HG03439 (cell line): ENCODE data around the gene MAJIN.
"Not testable (repeated sequence)": the region's sequence is repeated elsewhere in the genome, so short reads cannot be mapped to it uniquely, and the experiment has no call there.

Experiments used
- ATAC-seq: cut with Tn5 transposase; IDR thresholded peaks from one replicate; pipeline ENCODE4 v1.9.1; 2021; ENCODE audit warnings: mild to moderate bottlenecking, moderate library complexity; ENCODE audit not compliant: unreplicated experiment

MAJIN gene, protein sequence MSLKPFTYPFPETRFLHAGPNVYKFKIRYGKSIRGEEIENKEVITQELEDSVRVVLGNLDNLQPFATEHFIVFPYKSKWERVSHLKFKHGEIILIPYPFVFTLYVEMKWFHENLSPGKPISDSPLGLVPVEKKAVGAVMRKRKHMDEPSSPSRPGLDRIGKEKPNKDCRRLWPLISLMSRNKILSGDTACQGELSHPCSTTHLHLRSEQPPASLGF

DNA sequence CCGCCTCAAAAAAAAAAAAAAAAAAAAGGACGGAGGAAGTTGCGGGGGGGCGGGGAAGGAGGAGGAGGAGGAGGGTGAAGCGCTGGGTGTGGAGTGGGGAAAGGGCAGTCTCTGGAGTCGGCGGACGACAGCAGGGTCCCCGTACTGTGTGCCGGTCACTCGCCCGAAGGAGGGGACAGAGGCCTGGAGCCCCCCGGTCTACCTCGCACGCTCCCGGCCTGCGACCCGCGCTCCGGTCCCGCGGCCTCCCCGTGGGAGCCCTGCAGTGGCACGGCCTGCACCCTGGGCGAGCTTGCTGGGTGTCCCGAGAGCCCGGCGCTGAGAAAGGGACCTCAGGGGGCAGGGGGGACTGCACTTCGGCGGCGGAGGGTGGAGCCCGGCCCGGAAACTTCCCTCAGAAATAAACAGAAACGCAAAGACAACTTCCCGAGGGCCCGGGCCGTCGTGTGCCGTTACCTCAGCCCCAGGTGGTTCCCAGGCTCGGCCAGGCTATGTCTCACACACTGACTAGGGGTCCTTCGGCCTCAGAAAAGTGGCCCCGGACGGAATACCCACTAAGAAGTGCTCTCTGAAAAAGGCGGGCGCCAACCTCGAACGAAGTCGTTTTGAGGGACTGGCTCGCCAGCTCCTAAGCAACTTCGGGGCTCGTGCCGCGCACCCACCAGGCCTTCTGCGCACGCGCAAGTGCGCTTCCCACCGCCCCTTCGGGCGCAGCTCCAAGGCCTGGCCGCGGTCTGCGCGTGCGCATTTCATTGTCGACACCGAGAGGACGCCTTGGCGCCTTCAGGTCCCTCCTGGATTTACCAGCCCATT, at the start of gene MAJIN:
MAJIN (minus strand) TSS at position 688 of the 813 bp plus-strand sequence. CDS start 12,703 bp downstream, outside the sequence.
- no peak for ATAC-seq

DNA sequence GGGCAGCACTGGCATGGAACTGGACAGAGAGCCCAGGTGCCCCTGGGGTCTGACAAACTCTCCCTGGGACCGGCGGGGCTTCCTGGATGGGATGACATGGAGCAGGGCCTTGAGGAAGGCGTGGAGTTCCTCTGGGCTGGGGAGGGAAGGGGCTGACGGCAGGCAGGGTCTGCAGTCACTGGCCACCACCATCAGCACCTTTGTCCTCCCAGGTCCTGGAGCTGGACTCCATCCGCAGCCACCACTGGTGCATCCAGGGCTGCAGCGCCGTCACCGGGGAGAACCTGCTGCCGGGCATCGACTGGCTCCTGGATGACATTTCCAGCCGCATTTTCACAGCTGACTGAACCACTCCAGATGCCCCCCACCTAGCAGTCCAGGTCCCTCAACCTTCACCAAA, 49.6 kb upstream of the MAJIN start:
- no peak for ATAC-seq

DNA sequence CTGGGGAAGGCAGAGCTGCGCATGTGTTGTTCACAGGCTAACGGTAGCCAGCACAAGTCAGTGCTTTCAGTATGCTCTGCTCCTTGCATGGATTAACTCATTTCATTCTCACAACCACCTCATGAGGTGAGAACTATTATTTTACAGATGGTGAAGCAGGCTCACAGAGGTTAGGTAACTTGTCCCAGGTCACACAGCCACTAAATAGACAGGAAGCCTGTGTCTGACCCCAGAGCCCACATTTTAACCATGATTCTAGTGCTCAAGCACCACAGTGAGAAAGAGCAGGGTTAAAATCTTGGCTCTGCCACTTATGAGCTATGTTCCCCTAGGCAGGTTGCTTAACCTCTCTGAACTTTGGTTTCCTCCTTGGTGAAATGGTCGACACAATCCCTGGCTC, 49.1 kb upstream of the MAJIN start:
- ATAC-seq: no peak

DNA sequence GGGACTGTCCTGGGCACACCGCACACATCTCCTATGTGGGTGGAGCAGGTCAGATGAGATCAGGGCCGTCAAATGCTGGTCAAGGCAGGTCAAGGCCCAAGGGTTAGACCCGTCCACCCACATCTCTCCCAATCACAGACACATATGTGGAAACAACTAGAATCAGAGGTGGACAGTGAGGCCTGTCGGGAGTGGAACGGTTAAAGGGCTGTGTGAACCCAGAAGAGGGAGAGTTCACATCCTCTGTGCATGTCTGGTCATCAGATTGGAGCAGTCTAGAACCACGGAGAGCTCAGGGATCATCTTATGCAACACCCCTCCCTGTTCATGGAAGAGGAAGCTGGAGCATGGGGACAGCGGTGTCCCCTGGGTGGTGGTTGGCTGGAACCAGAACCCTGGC, 47.9 kb upstream of the MAJIN start:
- no peak for ATAC-seq

DNA sequence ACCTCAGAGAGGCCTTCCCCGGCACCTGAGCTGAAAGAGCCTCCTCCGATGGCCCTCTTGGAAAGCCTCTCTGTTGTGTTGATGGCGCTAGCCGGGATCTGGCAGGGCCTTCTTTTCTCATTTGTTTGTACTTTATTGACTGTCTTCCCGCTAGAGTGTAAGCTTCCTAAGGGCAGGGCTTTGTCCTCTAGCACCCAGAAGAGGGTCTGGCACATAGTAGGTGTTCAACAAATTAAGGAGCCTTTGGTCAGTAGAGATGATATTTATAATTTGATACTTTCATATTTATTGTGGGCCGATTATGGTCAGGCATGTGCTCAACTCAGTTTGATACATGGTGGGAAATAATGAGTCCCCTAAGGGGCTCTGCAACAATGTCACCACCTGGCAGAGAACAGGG, 46.0 kb upstream of the MAJIN start:
- ATAC-seq: no peak

DNA sequence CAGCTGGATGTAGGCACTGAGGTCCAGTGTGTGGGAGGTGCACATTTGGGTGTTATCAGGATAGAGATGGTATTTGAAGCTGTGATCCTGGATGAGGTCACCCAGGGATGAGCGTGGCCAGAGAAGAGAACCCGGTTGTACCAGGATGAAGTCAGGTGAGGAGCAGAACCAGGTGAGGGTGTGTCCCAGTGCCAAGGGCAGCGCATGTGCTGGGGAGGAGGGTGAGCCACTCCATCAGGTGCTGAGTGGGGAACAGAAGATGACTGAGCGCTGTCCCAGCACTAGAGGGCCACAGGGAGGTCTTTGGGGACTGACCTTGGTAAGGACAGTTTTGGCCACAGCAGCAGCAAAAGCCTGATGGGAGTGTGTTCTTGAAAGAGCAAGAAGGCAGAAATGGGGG, 44.8 kb upstream of the MAJIN start:
- ATAC-seq: no peak

DNA sequence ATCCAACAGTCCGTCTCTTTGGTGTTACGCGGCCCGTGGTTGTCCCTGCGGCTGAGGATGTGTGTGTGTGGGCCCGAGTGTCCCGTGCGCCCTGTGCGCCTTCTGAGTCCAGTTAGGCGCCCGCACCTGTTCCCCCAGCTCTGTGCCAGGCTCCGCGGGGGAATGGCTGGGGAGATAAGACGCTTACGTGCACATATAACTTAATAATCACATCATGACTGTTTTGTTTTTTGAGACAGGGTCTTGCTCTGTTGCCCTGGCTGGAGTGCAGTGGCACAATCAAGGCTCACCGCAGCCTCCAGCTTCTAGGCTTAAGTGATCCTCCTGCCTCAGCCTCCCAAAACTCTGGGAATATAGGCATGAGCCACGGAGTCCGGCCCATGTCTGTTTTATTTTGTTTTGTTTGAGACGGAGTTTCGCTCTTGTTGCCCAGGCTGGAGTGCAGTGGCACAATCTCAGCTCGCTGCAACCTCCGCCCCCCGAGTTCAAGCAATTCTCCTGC, 42.9 kb upstream of the MAJIN start:
- no peak for ATAC-seq

DNA sequence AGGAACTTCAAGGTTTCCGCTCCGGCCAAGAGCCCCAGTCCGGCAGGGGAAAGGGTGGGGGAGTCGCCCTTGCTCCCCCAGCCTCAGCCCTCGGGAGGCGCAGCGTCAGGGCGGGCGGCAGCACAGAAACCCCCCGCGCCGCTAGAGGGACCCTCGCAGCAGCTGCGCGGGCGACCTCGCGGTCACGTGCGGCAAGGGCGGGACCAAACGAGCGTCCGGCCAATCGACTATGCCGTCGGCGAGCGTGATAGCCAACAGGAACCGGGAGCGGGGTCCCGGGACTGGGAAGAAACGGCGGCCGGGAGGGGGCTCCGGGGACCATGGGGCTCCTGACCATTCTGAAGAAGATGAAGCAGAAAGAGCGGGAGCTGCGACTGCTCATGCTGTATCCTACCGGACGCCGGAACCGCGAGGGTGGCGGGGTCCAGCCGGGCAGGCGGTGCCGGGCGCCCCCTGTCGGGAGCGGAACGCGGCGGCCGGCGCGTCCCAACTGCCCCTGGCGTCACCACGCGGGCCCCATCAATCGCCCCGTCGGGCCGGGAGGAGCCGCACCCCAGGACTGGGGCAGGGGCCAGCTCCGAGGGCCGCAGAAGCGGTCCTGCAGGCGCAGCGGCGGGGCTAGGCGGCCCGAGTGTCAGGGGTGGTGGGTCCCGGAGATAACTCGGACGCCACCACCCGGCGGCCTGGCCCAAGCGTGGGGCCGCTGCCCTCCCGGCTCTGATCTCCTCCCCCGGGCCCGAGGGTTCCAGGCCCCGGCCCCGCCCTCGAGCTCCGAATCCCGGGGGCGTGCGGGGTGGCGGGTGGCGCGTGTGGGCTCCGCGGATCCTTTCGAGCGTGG, 42.2 kb upstream of the MAJIN start, which contains the start of gene ARL2:
ARL2 (plus strand) TSS at position 273 of the 838 bp plus-strand sequence; CDS start at position 321, 48 bp downstream.
- ATAC-seq: peak; percentile 79

DNA sequence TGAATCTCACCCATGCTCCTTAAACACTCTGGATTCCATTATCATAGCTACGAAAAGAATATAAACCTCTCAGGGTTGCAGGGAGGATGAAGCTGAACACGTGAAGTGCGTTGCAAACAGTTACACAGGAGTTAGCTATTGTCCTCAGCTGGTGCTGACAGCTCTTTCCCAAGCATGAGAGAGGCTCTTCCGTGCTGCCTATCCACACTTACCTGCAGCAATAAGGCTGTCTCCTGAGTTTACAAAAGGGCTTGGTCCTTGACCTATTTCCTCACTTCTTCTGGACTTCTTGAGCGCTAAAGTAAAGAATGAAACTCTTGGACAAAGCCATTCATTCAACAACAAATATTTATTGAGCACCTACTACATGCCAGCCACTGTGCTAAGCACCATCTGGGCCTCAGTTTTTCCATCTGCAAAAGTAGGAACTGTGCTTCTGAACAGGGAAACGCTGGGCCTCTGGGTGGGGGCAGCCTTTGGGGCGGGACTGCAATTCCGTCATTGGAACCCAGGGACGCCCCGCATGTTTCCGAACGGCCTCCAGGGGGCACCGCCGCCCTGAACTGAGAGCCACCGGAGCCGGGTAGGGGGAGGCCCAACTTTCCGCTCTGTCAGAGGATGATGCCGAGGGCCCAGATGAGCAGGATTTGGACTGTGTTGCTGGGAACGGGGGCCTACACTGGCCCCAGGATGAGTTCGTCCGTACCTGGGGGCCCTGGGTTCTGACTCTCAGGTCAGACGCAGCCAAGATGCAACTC, 41.4 kb upstream of the MAJIN start:
- peak; percentile 67 for ATAC-seq

DNA sequence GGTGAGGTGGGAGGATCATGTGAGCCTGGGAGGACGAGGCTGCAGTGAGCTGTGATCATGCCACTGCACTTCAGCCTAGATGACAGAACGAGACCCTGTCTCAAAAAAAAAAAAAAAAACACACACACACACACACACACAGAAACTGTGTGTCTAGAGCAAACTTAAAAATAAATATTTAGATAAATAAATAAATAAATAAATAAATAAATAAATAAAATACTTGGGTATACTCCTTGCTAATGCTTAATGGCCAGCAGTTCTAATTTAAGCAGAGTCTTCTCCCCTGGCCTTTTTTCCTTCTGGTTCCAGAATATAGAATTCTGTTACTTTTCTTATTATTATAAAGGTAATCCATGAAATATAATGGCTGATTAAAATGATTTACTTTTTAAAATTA, 37.0 kb upstream of the MAJIN start:
- no peak for ATAC-seq

DNA sequence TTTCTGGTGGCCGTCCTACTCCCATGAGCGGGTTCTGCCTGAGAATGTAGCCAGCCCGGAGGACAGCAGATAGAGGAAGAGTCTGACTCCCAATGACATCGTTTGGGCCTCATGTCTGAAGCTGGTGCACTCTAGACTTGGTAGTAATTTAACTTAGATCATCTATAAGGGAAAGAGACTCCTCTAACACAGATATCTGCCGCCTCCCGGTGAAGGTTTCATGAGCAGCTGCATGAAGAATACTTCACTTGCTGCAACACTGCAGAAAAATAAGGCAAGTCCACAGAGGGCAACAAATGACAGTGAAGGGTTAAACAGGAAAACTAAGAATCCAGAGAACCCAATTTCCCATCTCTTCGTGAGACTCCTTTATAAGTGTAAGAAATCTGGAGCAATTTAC, 36.1 kb upstream of the MAJIN start:
- no peak for ATAC-seq

DNA sequence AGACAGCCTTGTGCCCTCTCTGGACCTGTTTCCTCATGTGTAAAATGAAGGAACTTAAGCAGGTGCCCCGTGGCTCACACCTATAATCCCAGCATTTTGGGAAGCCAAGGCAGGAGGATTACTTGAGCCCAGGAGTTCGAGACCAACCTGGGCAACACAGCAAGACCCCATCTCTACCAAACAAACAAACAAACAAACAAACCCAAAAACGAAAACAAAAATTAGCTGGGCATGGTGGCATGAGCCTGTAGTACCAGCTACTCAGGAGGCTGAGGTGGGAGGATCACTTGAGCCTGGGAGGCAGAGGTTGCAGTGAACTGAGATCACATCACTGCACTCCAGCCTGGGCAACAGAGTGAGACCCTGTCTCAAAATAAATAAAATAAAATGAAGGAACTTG, 32.1 kb upstream of the MAJIN start:
- ATAC-seq: not testable (repeated sequence)

DNA sequence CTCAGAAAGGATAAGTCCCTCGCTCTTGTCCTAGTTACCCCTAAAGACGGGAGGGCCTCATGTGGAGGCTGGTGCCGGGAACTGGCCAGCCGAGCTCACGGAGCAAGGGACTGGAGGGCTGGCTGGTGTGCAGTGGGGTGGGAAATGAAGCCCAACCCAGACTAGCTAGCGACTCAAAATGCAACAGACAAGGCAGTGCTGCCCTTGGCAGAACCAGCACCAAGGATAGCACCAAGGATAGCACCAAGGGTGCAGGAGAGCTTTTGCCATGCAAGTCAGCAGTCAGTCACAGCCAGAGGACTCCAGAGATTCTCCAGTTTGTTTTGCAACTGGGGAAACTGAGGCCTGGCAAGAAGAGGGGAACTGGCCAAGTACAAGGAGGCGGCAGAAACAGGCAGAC, 31.4 kb upstream of the MAJIN start:
- ATAC-seq: no peak

DNA sequence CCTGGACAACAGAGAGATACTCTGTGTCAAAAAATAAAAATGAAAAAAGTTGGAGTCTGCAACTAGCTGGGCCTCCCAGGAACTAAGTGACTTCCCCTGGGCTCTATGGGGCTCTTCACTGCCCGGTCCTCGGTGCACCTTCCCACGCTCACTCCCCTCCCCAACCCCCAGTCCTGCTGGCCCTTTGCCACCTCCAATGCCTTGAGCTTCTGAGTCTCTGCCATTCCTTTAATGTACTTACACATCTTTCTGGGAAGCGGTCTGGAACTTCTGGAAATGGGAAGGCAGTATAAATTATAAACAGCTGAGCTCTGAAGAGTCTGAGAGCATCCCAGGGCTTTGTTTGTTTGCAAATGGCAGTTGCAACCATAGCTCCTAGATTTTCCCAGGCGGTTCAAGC, 30.8 kb upstream of the MAJIN start:
- ATAC-seq: no peak

DNA sequence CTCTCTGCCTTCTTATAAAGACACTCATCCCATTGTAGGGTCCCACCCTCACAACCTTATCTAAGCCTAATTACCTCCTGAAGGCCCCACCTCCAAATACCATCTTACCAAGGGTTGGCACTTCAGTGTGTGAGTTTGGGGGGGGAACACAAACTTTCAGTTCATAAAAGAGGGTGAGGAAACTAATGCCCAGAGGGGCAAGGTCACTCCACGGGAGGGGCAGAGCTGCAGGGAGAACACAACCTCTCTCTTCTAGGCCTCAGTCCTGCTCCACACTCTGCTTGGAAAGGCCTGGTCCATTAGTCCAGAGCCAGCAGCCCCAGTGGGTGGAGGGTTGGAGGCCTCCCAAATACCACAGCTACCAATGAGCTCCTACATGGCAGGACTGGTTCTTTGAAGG, 27.6 kb upstream of the MAJIN start:
- ATAC-seq: no peak

DNA sequence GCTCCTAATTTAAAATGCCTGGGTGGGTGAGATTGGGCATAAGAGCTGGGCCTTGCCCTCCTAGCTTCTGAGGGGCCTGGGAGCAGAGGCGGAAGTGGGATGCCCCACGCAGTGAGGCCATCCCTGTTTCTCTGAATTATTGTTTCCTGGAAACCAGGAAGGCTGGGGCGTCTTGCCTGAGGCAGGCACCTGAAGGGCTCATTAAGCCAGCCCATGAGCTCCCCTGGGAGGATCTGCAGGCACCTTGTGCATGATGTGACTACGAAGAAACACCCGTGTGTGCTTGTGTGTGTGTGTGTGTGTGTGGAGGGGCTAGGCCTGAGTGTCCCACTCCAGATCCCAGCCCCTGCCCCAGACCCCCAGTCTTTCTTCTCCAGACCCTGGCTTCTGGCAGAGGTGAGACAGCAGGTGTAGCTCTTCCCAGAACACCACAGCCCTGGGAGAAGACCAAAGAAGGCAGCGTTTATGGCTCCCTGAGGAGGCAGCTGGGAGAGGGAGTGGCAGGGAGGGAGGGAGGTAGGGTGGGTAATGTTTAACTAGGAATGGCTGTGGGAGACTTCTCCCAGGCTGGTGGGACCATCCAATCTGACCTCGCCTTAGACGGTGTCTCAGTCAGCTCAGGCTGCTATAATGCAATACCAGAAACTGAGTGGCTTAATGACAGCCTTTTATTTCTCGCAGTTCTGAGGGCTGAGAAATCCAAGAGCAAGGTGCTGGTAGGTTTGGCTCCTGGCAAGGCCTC, 27.0 kb upstream of the MAJIN start:
- no peak for ATAC-seq

DNA sequence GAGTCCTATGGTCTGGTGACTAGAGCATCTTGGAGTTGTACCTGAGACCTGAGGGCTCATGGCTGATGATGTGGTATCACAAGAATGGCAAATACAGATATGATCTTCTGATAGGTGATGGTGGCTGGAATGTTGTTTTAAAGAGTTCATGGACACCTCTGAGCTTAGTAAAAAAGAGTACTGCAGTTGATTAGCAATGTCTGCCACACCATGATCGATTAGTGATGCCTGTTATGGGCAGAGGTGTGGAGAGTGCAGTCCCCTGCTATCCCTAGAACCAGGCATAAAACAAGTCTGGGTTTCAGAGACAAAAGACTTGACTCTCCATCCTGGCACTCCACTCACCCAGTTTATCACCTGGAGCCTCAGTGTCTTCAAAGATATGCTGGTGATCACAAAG, 26.2 kb upstream of the MAJIN start:
- no peak for ATAC-seq

DNA sequence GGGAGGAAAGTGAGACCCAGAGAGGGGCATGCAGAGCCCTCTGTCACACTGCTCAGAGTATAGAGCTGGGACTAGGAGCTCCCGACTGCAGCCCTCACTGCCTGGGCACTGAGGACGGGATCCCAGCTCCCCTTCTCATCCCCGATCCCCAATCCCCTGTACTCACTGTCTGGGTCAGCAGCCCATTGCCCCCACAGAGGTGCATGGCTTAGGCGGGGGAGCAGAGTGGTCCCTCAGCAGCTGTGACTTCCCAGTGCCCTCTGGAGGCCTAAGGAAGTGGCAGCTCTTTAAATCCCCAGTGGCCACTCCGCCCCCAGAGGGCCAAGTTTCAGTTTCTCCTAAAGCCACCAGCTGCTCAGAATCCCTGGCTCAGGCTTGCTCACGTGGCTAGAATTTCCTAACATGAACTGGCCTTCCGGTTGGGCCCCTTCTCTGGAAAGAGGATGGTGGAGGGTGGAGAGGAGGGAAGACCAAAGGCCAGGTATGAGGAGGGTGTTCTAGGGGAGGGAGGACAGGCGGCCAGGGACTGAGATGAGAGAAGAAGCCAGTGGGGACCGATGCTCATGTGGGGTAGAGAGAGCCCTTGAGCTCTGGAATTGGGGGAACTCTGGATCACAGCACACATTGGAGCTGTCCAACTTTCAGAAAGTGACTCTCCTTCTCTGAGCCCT, 24.9 kb upstream of the MAJIN start, which contains the start of gene BATF2:
BATF2 (minus strand) TSS at position 262 of the 671 bp plus-strand sequence; CDS start at position 205, 57 bp downstream.
- no peak for ATAC-seq

DNA sequence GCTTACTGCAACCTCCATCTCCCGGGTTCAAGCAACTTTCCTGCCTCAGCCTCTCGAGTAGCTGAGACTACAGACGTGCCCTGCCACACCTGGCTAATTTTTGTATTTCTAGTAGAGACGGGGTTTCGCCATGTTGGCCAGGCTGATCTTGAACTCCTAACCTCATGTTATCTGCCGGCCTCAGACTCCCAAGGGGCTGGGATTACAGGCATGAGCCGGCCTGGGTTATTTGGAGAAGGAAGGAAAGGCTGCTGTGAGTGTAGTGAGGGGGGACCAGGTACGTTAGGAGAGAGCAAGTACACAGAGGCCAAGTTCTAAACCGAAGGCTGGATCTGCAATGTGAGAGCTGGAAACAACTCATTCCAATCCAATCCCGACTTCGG, 24.4 kb upstream of the MAJIN start:
- ATAC-seq: no peak
